ENCODE results near the gene PPM1B. TPM values are rescaled to one million over a fixed set of nuclear protein-coding genes. Genes with fewer than 3 reads are reported as not detected.

Gene PPM1B
- total RNA-seq, 4 donors from 2014 or later: 36.6 to 71.4 (median 45.1) TPM

DNA sequence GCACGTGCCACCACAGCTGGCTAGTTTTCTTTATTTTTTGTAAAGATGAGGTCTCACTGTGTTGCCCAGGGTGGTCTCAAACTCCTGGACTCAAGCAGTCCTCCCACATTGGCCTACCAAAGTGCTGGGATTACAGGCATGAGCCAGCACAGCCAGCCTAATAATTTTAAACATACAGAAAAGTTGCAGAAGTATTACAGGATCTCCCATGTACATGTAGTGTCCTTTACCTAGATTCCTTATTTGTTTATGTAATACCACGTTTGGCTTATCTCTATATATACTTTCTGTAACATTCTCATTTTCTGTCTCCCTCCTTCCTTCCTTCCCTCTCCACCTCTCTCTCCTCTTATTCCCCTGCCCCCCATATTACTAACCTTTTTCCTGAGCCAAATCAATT is 41.7 kb downstream of the PPM1B start:
- Histone ChIP-seq H3K9me3 (no peaks in the 10 kb centered on the region), H3K36me3 (peaks cover 0 to 10% of the 10 kb centered on the region in 2 donors), H3K4me3 (replicated peaks in 1 of 3) (no peak overlapping the region), H3K27ac (no peak overlapping the region), H3K4me1 (peaks cover 0 to 3% of the 10 kb centered on the region in 2 donors), H3K27me3 (no peaks in the 10 kb centered on the region)
- TF ChIP-seq POLR2A (IDR thresholded peaks at IDR 0.05): no peak
- TF ChIP-seq, protein P1, sequence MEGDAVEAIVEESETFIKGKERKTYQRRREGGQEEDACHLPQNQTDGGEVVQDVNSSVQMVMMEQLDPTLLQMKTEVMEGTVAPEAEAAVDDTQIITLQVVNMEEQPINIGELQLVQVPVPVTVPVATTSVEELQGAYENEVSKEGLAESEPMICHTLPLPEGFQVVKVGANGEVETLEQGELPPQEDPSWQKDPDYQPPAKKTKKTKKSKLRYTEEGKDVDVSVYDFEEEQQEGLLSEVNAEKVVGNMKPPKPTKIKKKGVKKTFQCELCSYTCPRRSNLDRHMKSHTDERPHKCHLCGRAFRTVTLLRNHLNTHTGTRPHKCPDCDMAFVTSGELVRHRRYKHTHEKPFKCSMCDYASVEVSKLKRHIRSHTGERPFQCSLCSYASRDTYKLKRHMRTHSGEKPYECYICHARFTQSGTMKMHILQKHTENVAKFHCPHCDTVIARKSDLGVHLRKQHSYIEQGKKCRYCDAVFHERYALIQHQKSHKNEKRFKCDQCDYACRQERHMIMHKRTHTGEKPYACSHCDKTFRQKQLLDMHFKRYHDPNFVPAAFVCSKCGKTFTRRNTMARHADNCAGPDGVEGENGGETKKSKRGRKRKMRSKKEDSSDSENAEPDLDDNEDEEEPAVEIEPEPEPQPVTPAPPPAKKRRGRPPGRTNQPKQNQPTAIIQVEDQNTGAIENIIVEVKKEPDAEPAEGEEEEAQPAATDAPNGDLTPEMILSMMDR (IDR thresholded peaks at IDR 0.05): no peak
- no peak for DNase-seq
- 86 to 98% methylated on average over 2 of the region's 2 CpGs for WGBS, 2 donors
- intact Hi-C loops (cut with DNase I): no loop called here

DNA sequence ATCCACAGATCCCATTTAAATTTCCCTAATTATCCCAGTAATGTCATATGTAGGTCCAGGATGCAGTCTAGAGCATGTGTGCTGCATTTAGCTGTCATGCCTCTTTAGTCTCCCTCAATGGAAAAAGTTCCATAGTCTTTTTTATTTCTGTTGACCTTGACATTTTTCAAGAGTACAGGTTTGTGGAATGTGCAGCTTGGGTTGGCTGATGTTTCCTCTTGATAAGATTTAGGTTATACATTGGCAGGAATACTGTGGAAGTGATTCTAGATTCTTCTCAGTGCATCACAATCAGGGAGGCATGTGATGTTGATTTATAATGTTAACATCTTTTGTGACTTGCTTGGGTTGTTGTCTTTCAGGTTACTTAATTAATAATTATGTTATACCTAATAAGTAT is 42.5 kb downstream of the PPM1B start:
- intact Hi-C loops (cut with DNase I): no loop called here
- Histone ChIP-seq H3K4me3 (replicated peaks in 1 of 3) (no peak overlapping the region), H3K36me3 (peaks cover 0 to 10% of the 10 kb centered on the region in 2 donors), H3K27me3 (no peaks in the 10 kb centered on the region), H3K9me3 (no peaks in the 10 kb centered on the region), H3K4me1 (peaks cover 0 to 3% of the 10 kb centered on the region in 2 donors), H3K27ac (no peak overlapping the region)
- DNase-seq: no peak
- TF ChIP-seq POLR2A (IDR thresholded peaks at IDR 0.05): no peak
- TF ChIP-seq, protein P1 (IDR thresholded peaks at IDR 0.05): no peak

DNA sequence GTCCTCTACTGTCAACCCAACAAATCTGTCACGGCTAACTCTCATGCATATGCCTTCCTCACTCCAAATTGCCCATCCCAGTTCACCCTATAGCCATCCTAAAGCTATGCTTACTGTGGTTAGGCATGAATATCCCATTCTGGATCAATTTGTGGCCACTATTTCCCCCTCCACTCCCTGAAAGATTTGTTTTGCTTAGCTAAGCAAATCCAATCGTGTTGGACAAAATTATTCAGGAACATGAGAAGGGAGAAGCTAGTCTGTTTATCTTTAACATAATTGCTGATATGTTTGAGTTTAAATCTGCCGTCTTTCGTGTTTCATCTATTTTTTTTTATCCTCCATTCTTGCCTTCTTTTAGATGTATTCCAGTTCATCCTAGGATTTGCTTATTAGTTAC is 43.6 kb downstream of the PPM1B start:
- 92 to 93% methylated on average over 4 of the region's 4 CpGs for WGBS, 2 donors

DNA sequence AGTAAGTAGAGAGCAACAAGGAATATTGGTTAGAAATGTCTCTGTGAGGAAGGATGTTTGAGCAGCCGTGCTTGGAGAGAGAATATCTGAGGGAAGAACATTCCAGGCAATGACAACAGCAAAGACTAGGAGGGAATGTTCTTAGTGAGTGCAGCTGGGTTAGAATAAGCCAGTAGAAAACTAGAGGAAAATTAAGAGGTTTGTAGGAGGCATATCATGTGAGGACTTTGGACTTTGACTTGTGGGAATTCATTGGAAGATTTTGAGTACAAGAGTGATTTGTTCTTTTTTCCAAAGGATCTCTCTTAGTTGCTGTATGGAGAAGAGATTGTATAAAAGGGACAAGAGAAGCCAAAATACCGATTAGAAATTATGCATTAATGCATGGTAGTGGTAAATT is 47.2 kb downstream of the PPM1B start:
- Histone ChIP-seq H3K27ac (no peak overlapping the region), H3K9me3 (no peaks in the 10 kb centered on the region), H3K4me3 (replicated peaks in 1 of 3) (no peak overlapping the region), H3K36me3 (peaks cover 6 to 10% of the 10 kb centered on the region in 2 donors), H3K4me1 (no peaks in the 10 kb centered on the region), H3K27me3 (no peaks in the 10 kb centered on the region)
- DNase-seq: no peak
- 94 to 97% methylated on average over 2 of the region's 2 CpGs for WGBS, 2 donors
- intact Hi-C loops (cut with DNase I): no loop called here
- TF ChIP-seq, protein P1 (IDR thresholded peaks at IDR 0.05): no peak
- TF ChIP-seq POLR2A (IDR thresholded peaks at IDR 0.05): no peak

More for the DNA sequence above, 43.6 kb downstream of the PPM1B start:
- Histone ChIP-seq H3K27ac (no peak overlapping the region), H3K27me3 (no peaks in the 10 kb centered on the region), H3K9me3 (no peaks in the 10 kb centered on the region), H3K4me1 (no peaks in the 10 kb centered on the region), H3K4me3 (replicated peaks in 1 of 3) (no peak overlapping the region), H3K36me3 (peaks cover 0 to 10% of the 10 kb centered on the region in 2 donors)
- no peak for TF ChIP-seq POLR2A (IDR thresholded peaks at IDR 0.05)
- TF ChIP-seq, protein P1 (IDR thresholded peaks at IDR 0.05): no peak
- DNase-seq: no peak
- intact Hi-C loops (cut with DNase I): no loop called here

DNA sequence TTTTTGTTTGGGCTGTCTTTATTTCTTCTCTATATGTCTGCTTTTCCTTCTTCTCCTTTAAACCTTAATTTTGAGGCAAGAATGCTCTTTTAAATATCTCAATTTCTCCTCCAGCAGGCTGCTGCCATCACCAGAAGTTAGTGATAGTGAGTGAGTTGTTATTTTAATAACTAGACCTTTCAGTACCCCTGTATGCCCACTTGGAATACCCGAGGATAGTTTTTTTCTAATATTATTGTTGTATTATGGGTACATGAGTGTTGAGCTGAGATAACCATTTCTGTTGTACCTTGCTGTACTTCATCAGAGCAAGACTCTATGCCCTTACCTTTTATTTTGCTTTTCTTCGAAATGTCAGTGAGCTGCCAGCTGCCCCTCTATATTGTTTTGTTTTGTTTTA is 50.1 kb downstream of the PPM1B start:
- Histone ChIP-seq H3K36me3 (peaks cover 0 to 10% of the 10 kb centered on the region in 2 donors), H3K4me3 (replicated peaks in 1 of 3) (no peak overlapping the region), H3K27me3 (no peaks in the 10 kb centered on the region), H3K9me3 (no peaks in the 10 kb centered on the region), H3K27ac (no peak overlapping the region), H3K4me1 (no peaks in the 10 kb centered on the region)
- WGBS, 2 donors: 90% methylated on average over 2 of the region's 2 CpGs
- TF ChIP-seq POLR2A (IDR thresholded peaks at IDR 0.05): no peak
- TF ChIP-seq, protein P1 (IDR thresholded peaks at IDR 0.05): no peak
- DNase-seq: no peak
- intact Hi-C loops (cut with DNase I): no loop called here

Measured in thyroid gland (tissue), 4 donors.